ENCODE data around the gene FOXE3.

FOXE3 gene

GRCh38 chr1:47435506-47436303, 19.6 kb downstream of the FOXE3 start:
- POLR2A ChIA-PET, result interaction anchor here (0.6 to 2.3 kb wide), 11 partner anchors 11 to 287 kb away, joined by 3 to 18 read pairs (median 3); partner anchors contain the start of gene STIL
- CTCF ChIA-PET, result interaction anchor here (0.6 to 7.3 kb wide), 25 partner anchors 9 to 291 kb away, joined by 3 to 76 read pairs (median 4); partner anchors contain the start of gene PDZK1IP1
- no peak for TF ChIP-seq SUZ12 (IDR thresholded peaks at IDR 0.05)
- no peak for DNase-seq (ENCODE audit: extremely low spot score)

GRCh38 chr1:47436304-47436978, 20.4 kb downstream of the FOXE3 start:
- DNase-seq (ENCODE audit: extremely low spot score), result peak; percentile 87
- POLR2A ChIA-PET, result interaction anchor here (0.6 to 2.3 kb wide), 11 partner anchors 12 to 286 kb away, joined by 3 to 18 read pairs (median 3); partner anchors contain the start of gene STIL
- CTCF ChIA-PET, result interaction anchor here (0.6 to 7.3 kb wide), 25 partner anchors 8 to 291 kb away, joined by 3 to 76 read pairs (median 4); partner anchors contain the start of gene PDZK1IP1
- TF ChIP-seq NFRKB (IDR thresholded peaks at IDR 0.05) (no peak), L3MBTL2 (conservative IDR thresholded peaks at IDR 0.05) (peak; percentile 29; the same call in 1 of the 2 replicates)

- POLR2A ChIA-PET, result interaction anchor here (0.8 to 2.3 kb wide), 24 partner anchors 12 to 290 kb away, joined by 3 to 19 read pairs (median 5); no protein-coding TSS in a partner anchor
- no peak for TF ChIP-seq FOXA1 (IDR thresholded peaks at IDR 0.05)
- TF ChIP-seq SP1 (IDR thresholded peaks at IDR 0.05), result no peak
- no peak for TF ChIP-seq SUZ12 (IDR thresholded peaks at IDR 0.05)
- TF ChIP-seq NFRKB (IDR thresholded peaks at IDR 0.05), result no peak
- no peak for TF ChIP-seq FOXM1 (IDR thresholded peaks at IDR 0.05; ENCODE audit: borderline replicate concordance)
- no peak for TF ChIP-seq BHLHE40 (IDR thresholded peaks at IDR 0.05; ENCODE audit: borderline replicate concordance)
- TF ChIP-seq L3MBTL2 (conservative IDR thresholded peaks at IDR 0.05), result no peak
- TF ChIP-seq LEF1 (IDR thresholded peaks at IDR 0.05; ENCODE audit: borderline replicate concordance), result no peak
- TF ChIP-seq PKNOX1 (IDR thresholded peaks at IDR 0.05), result no peak
- TF ChIP-seq TARDBP (IDR thresholded peaks at IDR 0.05), result no peak
- DNase-seq (ENCODE audit: extremely low spot score), result peak; percentile 27
- CTCF ChIA-PET, result interaction anchor here (0.6 to 7.3 kb wide), 47 partner anchors 8 to 1811 kb away, joined by 3 to 76 read pairs (median 4); partner anchors contain the start of genes PDZK1IP1 and STIL
These were observed 20.9 kb downstream of the FOXE3 start for GRCh38 chr1:47436979-47437446.

GRCh38 chr1:47437447-47438164, 21.5 kb downstream of the FOXE3 start, which contains the start of gene FOXD2:
TSS of gene FOXD2 (plus strand) at chr1:47438044. CDS start at chr1:47438136, 92 bp downstream.
- POLR2A ChIA-PET, result interaction anchor here (0.9 to 2.3 kb wide), 21 partner anchors 11 to 289 kb away, joined by 3 to 19 read pairs (median 5); no protein-coding TSS in a partner anchor
- CTCF ChIA-PET, result interaction anchor here (0.6 to 3.3 kb wide), 38 partner anchors 8 to 1811 kb away, joined by 3 to 41 read pairs (median 4); partner anchors contain the start of gene STIL
- DNase-seq (ENCODE audit: extremely low spot score), result peak; percentile 92
- TF ChIP-seq L3MBTL2 (conservative IDR thresholded peaks at IDR 0.05), result no peak
- TF ChIP-seq ELF4 (IDR thresholded peaks at IDR 0.05), result peak; percentile 30; the same call in 1 of the 2 replicates
- no peak for TF ChIP-seq TARDBP (IDR thresholded peaks at IDR 0.05)
- 0 out of 2 replicates have a peak, but pooled peaks have one; percentile 12 for TF ChIP-seq CTBP1 (IDR thresholded peaks at IDR 0.05; ENCODE audit: borderline replicate concordance)

GRCh38 chr1:47438165-47439016, 22.3 kb downstream of the FOXE3 start:
- ChIA-PET CTCF (interaction anchor here (0.9 to 3.3 kb wide), 20 partner anchors 10 to 306 kb away, joined by 3 to 41 read pairs (median 5); no protein-coding TSS in a partner anchor), POLR2A (interaction anchor here (1.0 to 2.3 kb wide), 18 partner anchors 10 to 288 kb away, joined by 3 to 19 read pairs (median 5); no protein-coding TSS in a partner anchor)
- no peak for DNase-seq (ENCODE audit: extremely low spot score)
- TF ChIP-seq TARDBP (IDR thresholded peaks at IDR 0.05) (no peak), LEF1 (IDR thresholded peaks at IDR 0.05; ENCODE audit: borderline replicate concordance) (no peak), NFRKB (IDR thresholded peaks at IDR 0.05) (no peak), HDGF (IDR thresholded peaks at IDR 0.05; ENCODE audit: borderline replicate concordance) (no peak), L3MBTL2 (conservative IDR thresholded peaks at IDR 0.05) (no peak), ARNT (IDR thresholded peaks at IDR 0.05) (no peak), FOXA1 (IDR thresholded peaks at IDR 0.05) (no peak), FOXK2 (IDR thresholded peaks at IDR 0.05) (no peak), ZNF384 (IDR thresholded peaks at IDR 0.05) (no peak), ELF4 (IDR thresholded peaks at IDR 0.05) (no peak), CTBP1 (IDR thresholded peaks at IDR 0.05; ENCODE audit: borderline replicate concordance) (no peak), SUZ12 (IDR thresholded peaks at IDR 0.05) (no peak), FOXM1 (IDR thresholded peaks at IDR 0.05; ENCODE audit: borderline replicate concordance) (no peak), SP1 (IDR thresholded peaks at IDR 0.05) (no peak), PKNOX1 (IDR thresholded peaks at IDR 0.05) (no peak), BHLHE40 (IDR thresholded peaks at IDR 0.05; ENCODE audit: borderline replicate concordance) (no peak)
